DOHH2 (cell line): Measurements from ENCODE around the gene TBC1D16.

Experiments
- H3F3A ChIP-seq: fragments of 200-600 bp; sonication (generic), shearing (Covaris generic); 2 replicates; pipeline ENCODE4 v1.6.0; 2016; ENCODE audit warnings: antibody characterized with exemption, mild to moderate bottlenecking; ENCODE audit not compliant: control insufficient read depth, insufficient read depth
- H3K27ac ChIP-seq: fragments of 200-600 bp; sonication (generic); 2 replicates; pipeline ENCODE4 v1.5.1; 2014; ENCODE audit warnings: low read depth, mild to moderate bottlenecking, low read length, moderate library complexity
- H3K27me3 ChIP-seq: fragments of 200-600 bp; sonication (generic); 2 replicates; pipeline ENCODE4 v1.6.1; 2014; ENCODE audit warnings: mild to moderate bottlenecking, low read length, mixed read lengths; ENCODE audit not compliant: control insufficient read depth
- H3K36me3 ChIP-seq: fragments of 200-600 bp; sonication (generic); 2 replicates; pipeline ENCODE4 v1.6.1; 2014; ENCODE audit warnings: mild to moderate bottlenecking, low read length, moderate library complexity, mixed read lengths; ENCODE audit not compliant: control insufficient read depth
- H3K4me1 ChIP-seq: fragments of 200-600 bp; sonication (generic); 2 replicates; pipeline ENCODE4 v1.6.1; 2014; ENCODE audit warnings: mild to moderate bottlenecking, low read length, mixed read lengths; ENCODE audit not compliant: control insufficient read depth
- H3K4me2 ChIP-seq: fragments of 200-600 bp; sonication (generic); 2 replicates; pipeline ENCODE4 v1.6.0; 2014; ENCODE audit warnings: mild to moderate bottlenecking, low read length, moderate library complexity
- H3K4me3 ChIP-seq: fragments of 200-600 bp; sonication (generic); 2 replicates; pipeline ENCODE4 v1.5.1; 2014; ENCODE audit warnings: mild to moderate bottlenecking, low read length, mixed read lengths
- H3K79me2 ChIP-seq: fragments of 200-600 bp; sonication (generic); 2 replicates; pipeline ENCODE4 v1.6.1; 2014; ENCODE audit warnings: mild to moderate bottlenecking, low read length, mixed read lengths; ENCODE audit not compliant: control insufficient read depth
- H3K9me2 ChIP-seq: fragments of 200-600 bp; sonication (generic); replicated peaks from 2 replicates; pipeline ENCODE4 v1.6.1; 2014; ENCODE audit warnings: mild to moderate bottlenecking, low read length, mixed read lengths; ENCODE audit not compliant: control insufficient read depth
- H3K9me3 ChIP-seq: fragments of 200-600 bp; sonication (generic); 2 replicates; pipeline ENCODE4 v1.6.1; 2014; ENCODE audit warnings: antibody characterized with exemption, low read length, mixed read lengths; ENCODE audit not compliant: control insufficient read depth, insufficient read depth
- H4K20me1 ChIP-seq: fragments of 200-600 bp; sonication (generic); 2 replicates; pipeline ENCODE4 v1.6.0; 2014; ENCODE audit warnings: low read depth, mild to moderate bottlenecking, antibody characterized with exemption, low read length, moderate library complexity; ENCODE audit not compliant: control insufficient read depth, insufficient read depth
- EZH2phosphoT487 ChIP-seq: fragments of 200-600 bp; sonication (generic); IDR thresholded peaks from 2 replicates; pipeline ENCODE4 v1.6.1; 2017; ENCODE audit warnings: borderline replicate concordance, mild to moderate bottlenecking, antibody characterized with exemption, low read length, moderate library complexity, mixed read lengths
- TF ChIP-seq, protein P1 (sequence below): fragments of 200-600 bp; sonication (generic); IDR thresholded peaks from one replicate; pipeline ENCODE4 v1.5.1; 2014; ENCODE audit warnings: antibody characterized with exemption, mild to moderate bottlenecking, low read depth, low read length; ENCODE audit not compliant: poor library complexity, severe bottlenecking

TBC1D16 gene

DNA sequence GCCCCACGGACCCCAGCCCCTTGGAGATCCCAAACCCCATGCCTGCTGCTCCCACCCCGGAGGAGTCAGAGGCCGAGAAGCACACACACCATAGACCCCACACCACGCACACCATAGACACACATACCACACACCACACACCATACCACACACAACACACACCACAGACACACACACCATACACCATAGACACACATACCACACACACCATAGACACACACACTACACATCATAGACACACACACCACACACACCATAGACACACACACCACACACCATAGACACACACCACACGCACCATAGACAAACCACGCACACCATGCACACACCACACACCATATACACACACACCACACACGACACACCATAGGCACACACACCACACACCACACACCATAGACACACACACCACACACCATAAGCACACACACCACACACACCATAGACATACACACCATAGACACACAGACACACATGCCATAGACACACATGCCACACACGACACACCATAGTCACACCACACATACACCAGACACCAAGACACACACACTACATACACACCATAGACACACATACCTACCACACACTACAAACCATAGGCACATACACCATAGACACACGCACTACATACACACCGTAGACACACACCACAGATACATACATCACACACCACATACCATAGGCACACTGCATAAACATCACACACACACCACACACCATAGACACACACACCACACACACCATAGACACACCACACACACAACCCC lies 11.3 kb downstream of the TBC1D16 start:
- H3K9me2 ChIP-seq, result no peaks in the 10 kb centered on the region
- H3K4me2 ChIP-seq, result no peak overlapping the region
- H4K20me1 ChIP-seq, result no peaks in the 10 kb centered on the region
- no peak for TF ChIP-seq EZH2phosphoT487
- TF ChIP-seq, protein P1, sequence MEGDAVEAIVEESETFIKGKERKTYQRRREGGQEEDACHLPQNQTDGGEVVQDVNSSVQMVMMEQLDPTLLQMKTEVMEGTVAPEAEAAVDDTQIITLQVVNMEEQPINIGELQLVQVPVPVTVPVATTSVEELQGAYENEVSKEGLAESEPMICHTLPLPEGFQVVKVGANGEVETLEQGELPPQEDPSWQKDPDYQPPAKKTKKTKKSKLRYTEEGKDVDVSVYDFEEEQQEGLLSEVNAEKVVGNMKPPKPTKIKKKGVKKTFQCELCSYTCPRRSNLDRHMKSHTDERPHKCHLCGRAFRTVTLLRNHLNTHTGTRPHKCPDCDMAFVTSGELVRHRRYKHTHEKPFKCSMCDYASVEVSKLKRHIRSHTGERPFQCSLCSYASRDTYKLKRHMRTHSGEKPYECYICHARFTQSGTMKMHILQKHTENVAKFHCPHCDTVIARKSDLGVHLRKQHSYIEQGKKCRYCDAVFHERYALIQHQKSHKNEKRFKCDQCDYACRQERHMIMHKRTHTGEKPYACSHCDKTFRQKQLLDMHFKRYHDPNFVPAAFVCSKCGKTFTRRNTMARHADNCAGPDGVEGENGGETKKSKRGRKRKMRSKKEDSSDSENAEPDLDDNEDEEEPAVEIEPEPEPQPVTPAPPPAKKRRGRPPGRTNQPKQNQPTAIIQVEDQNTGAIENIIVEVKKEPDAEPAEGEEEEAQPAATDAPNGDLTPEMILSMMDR, result no peak
- H3K27me3 ChIP-seq, result no peaks in the 10 kb centered on the region
- no peaks in the 10 kb centered on the region for H3K4me1 ChIP-seq
- no peaks in the 10 kb centered on the region for H3K79me2 ChIP-seq
- no peaks in the 10 kb centered on the region for H3K36me3 ChIP-seq
- no peaks in the 10 kb centered on the region for H3F3A ChIP-seq
- no peak overlapping the region for H3K4me3 ChIP-seq
- no peaks in the 10 kb centered on the region for H3K9me3 ChIP-seq
- H3K27ac ChIP-seq, result no peak overlapping the region

DNA sequence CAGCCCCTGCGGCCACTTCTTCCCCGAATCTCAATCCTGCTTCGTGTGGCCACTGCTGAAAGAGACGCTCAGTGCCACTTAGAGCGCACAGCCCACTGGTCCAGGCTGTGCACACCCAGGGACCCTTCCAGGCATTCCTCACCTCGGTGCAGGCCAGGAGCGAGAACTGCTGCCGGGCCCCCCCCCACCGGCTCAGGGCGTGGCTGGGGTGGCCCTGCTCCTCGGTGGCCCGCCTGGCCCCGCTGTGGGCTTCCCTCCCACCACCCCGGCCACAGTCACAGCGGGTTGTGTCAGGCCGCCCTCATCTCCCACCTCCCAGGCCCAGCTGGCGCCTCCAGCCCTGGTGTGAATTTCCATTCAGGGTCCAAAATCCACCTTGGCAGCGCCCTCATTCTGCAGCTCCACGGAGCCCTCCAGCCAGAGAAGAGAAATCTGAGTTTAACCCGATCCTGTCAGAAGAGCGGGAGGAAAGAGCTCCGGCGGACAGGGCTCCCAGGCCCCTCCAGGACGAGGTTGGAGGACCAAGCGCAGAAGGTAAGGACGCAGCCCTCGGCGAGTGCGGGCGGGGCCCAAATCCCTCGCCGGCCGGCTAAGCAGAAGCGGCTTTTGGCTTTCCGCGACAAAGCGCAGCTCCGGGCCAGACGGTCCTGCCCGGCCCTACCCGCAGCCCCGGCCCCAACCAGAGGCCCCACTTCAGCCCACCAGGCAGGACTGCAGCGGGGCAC lies 12.0 kb downstream of the TBC1D16 start:
- TF ChIP-seq, protein P1, result no peak
- no peak for TF ChIP-seq EZH2phosphoT487
- no peaks in the 10 kb centered on the region for H3K9me3 ChIP-seq
- no peaks in the 10 kb centered on the region for H3K27me3 ChIP-seq
- H3K9me2 ChIP-seq, result no peaks in the 10 kb centered on the region
- no peak overlapping the region for H3K4me2 ChIP-seq
- no peaks in the 10 kb centered on the region for H3K79me2 ChIP-seq
- H3K4me3 ChIP-seq, result no peak overlapping the region
- H3K36me3 ChIP-seq, result no peaks in the 10 kb centered on the region
- H3K27ac ChIP-seq, result no peak overlapping the region
- H3F3A ChIP-seq, result no peaks in the 10 kb centered on the region
- H4K20me1 ChIP-seq, result no peaks in the 10 kb centered on the region
- H3K4me1 ChIP-seq, result no peaks in the 10 kb centered on the region

DNA sequence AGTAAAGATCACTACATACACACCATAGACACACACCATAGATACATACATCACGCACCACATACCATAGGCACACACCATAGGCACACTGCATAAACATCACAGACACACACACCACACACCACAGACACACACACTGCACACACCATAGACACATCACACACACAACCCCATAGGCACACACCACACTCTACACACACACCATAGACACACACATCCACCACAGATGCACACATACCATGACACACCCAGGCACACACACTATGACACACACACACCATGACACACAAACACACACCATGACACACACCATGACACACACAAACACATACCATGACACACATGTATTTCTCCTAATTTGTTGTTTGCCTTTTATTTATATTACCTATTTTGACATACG lies 14.1 kb downstream of the TBC1D16 start:
- Histone ChIP-seq H3K9me3 (no peaks in the 10 kb centered on the region), H3K27me3 (no peaks in the 10 kb centered on the region), H3K79me2 (no peaks in the 10 kb centered on the region), H3K4me1 (no peaks in the 10 kb centered on the region), H3K9me2 (no peaks in the 10 kb centered on the region), H3K4me3 (no peak overlapping the region), H3K36me3 (no peaks in the 10 kb centered on the region), H4K20me1 (no peaks in the 10 kb centered on the region), H3F3A (no peaks in the 10 kb centered on the region), H3K4me2 (no peak overlapping the region), H3K27ac (no peak overlapping the region)
- TF ChIP-seq, protein P1, result no peak
- TF ChIP-seq EZH2phosphoT487, result no peak
